HS-5 (cell line): ENCODE data around the gene SLC29A4.
A peak's percentile ranks its signal among the peaks of the same experiment; 100 is the strongest.
"Not testable (repeated sequence)": the region's sequence is repeated elsewhere in the genome, so short reads cannot be mapped to it uniquely, and the experiment has no call there.

Experiments
- DNase-seq: peaks from one replicate; pipeline ENCODE4 v3.0.0-alpha.2; 2012; ENCODE audit warnings: low read depth

SLC29A4 gene

GRCh38 chr7:5282543-5283316, at the start of gene SLC29A4:
Gene SLC29A4, plus strand, starts transcription at chr7:5282943. Its CDS starts 4,874 bp downstream, at chr7:5287817.
- peak; percentile 8 for DNase-seq

GRCh38 chr7:5234852-5235831, 47.6 kb upstream of the SLC29A4 start:
- no peak for DNase-seq

- DNase-seq: no peak
Measured at GRCh38 chr7:5237286-5237685, 45.5 kb upstream of the SLC29A4 start.

- DNase-seq: no peak
Measured at GRCh38 chr7:5238500-5238899, 44.2 kb upstream of the SLC29A4 start.

GRCh38 chr7:5243261-5243660, 39.5 kb upstream of the SLC29A4 start:
- DNase-seq: no peak

- no peak for DNase-seq
Measured at GRCh38 chr7:5248201-5248885, 34.4 kb upstream of the SLC29A4 start.

- not testable (repeated sequence) for DNase-seq
Measured at GRCh38 chr7:5250787-5251186, 32.0 kb upstream of the SLC29A4 start.

GRCh38 chr7:5253529-5253928, 29.2 kb upstream of the SLC29A4 start:
- not testable (repeated sequence) for DNase-seq

- not testable (repeated sequence) for DNase-seq
Measured at GRCh38 chr7:5254371-5254770, 28.4 kb upstream of the SLC29A4 start.

- DNase-seq: no peak
Measured at GRCh38 chr7:5255832-5256231, 26.9 kb upstream of the SLC29A4 start.

- DNase-seq: not testable (repeated sequence)
Measured at GRCh38 chr7:5260530-5261068, 22.1 kb upstream of the SLC29A4 start.

GRCh38 chr7:5263066-5263465, 19.7 kb upstream of the SLC29A4 start:
- not testable (repeated sequence) for DNase-seq

- no peak for DNase-seq
Measured at GRCh38 chr7:5265320-5266190, 17.2 kb upstream of the SLC29A4 start.

- no peak for DNase-seq
Measured at GRCh38 chr7:5266191-5267028, 16.3 kb upstream of the SLC29A4 start.

- DNase-seq: not testable (repeated sequence)
Measured at GRCh38 chr7:5267829-5268228, 14.9 kb upstream of the SLC29A4 start.

- not testable (repeated sequence) for DNase-seq
Measured at GRCh38 chr7:5269992-5270657, 12.6 kb upstream of the SLC29A4 start.

GRCh38 chr7:5270788-5271187, 12.0 kb upstream of the SLC29A4 start:
- DNase-seq: no peak

GRCh38 chr7:5273831-5274405, 8.8 kb upstream of the SLC29A4 start:
- not testable (repeated sequence) for DNase-seq

- no peak for DNase-seq
Measured at GRCh38 chr7:5274441-5274840, 8.3 kb upstream of the SLC29A4 start.
